CD4-positive, alpha-beta T cell (primary cell): ENCODE results near the gene COL4A2. TPM values are rescaled to one million over a fixed set of nuclear protein-coding genes. Genes with fewer than 3 reads are reported as not detected.

Experiments
- ATAC-seq: fragments of 200-7000 bp; cut with Tn5 transposase; one replicate; pipeline ENCODE4 v1.10.0; 2022; ENCODE audit warnings: mild to moderate bottlenecking; ENCODE audit not compliant: poor library complexity
- CTCF ChIA-PET: fragments of 350-600 bp; sonication (Branson Sonifier 250); formaldehyde crosslinking; loops from one replicate; lab custom pipeline; 2021; ENCODE audit warnings: antibody characterized with exemption, inconsistent platforms; lab: Charles Lee
- POLR2A ChIA-PET: fragments of 350-600 bp; sonication (Branson Sonifier 250); formaldehyde crosslinking; loops from one replicate; lab custom pipeline; 2021; ENCODE audit warnings: antibody characterized with exemption, inconsistent platforms; lab: Charles Lee
- DNase-seq, 14 experiments: peaks; one replicate each; pipeline ENCODE4 v3.0.0-alpha.2; 2013 to 2020; ENCODE audit warnings: mixed read lengths in 2 of 14
- H3K27ac ChIP-seq, 2 donors: one replicate each; pipeline versions ENCODE4 v1.5.1 to v1.7.0; 2013; ENCODE audit warnings: low read length in 2 of 2, low read depth in 1 of 2, mild to moderate bottlenecking in 1 of 2
- H3K27me3 ChIP-seq, 2 experiments: 1 replicate in 1 of 2; 2 replicates in 1 of 2; pipeline versions ENCODE4 v1.6.1 to v1.7.0; 2013; ENCODE audit warnings: low read length in 2 of 2, control low read depth in 1 of 2, mild to moderate bottlenecking in 1 of 2, moderate library complexity in 1 of 2; ENCODE audit not compliant: insufficient read depth in 2 of 2, control insufficient read depth in 1 of 2
- H3K36me3 ChIP-seq: one replicate; pipeline ENCODE4 v1.6.1; 2013; ENCODE audit warnings: low read length, control low read depth; ENCODE audit not compliant: insufficient read depth
- H3K4me1 ChIP-seq: one replicate; pipeline ENCODE4 v1.6.1; 2013; ENCODE audit warnings: low read length, control low read depth; ENCODE audit not compliant: insufficient read depth
- H3K4me3 ChIP-seq: one replicate; pipeline ENCODE4 v1.5.1; 2013; ENCODE audit warnings: mild to moderate bottlenecking, low read length, moderate library complexity
- H3K9me3 ChIP-seq, 2 experiments: 1 replicate in 1 of 2; 2 replicates in 1 of 2; pipeline versions ENCODE4 v1.6.1 to v1.7.0; 2013; ENCODE audit warnings: low read length in 2 of 2, mild to moderate bottlenecking in 2 of 2, control low read depth in 1 of 2, moderate library complexity in 1 of 2; ENCODE audit not compliant: control insufficient read depth in 1 of 2, insufficient read depth in 1 of 2
- H3K27ac Mint-ChIP-seq: one replicate; pipeline ENCODE4 v1.8.0; 2020; ENCODE audit warnings: mixed read lengths
- H3K27me3 Mint-ChIP-seq: one replicate; pipeline ENCODE4 v1.8.0; 2021; ENCODE audit warnings: mixed read lengths
- H3K36me3 Mint-ChIP-seq: one replicate; pipeline ENCODE4 v1.8.0; 2021; ENCODE audit warnings: low read depth, mixed read lengths
- H3K4me1 Mint-ChIP-seq: one replicate; pipeline ENCODE4 v1.8.0; 2021; ENCODE audit warnings: low read depth, mixed read lengths
- H3K4me3 Mint-ChIP-seq: one replicate; pipeline ENCODE4 v1.8.0; 2020; ENCODE audit warnings: mild to moderate bottlenecking, mixed read lengths
- H3K9me3 Mint-ChIP-seq: one replicate; pipeline ENCODE4 v1.8.0; 2020; ENCODE audit warnings: mixed read lengths
- CTCF ChIP-seq: fragments of 200-600 bp; IDR thresholded peaks from one replicate; pipeline ENCODE4 v1.8.0; 2022; ENCODE audit warnings: antibody characterized with exemption, mild to moderate bottlenecking
- intact Hi-C, 2 experiments: fragments of 100-400 bp; cut with DNase I in 1 of 2; cut with micrococcal nuclease in 1 of 2; formaldehyde crosslinking; loops; one replicate each; pipeline versions ENCODE4 v1.15.1 to v1.9.0; 2023 to 2025; cut with DNase I, micrococcal nuclease
- total RNA-seq, 174 experiments: library from RNA in 2 of 174; stranded (reverse) in 2 of 174; gene quantifications; one replicate each; pipeline ENCODE4 v1.2.3 and lab custom pipeline; 2021 to 2026

The COL4A2 gene
- total RNA-seq, 2 experiments from 2014 or later: not detected

GRCh38 chr13:110551284-110551683 lies 244.2 kb downstream of the COL4A2 start:
- no peaks in the 10 kb centered on the region for H3K4me1 ChIP-seq
- no peak for ATAC-seq
- Mint-ChIP-seq H3K9me3 (no peaks in the 10 kb centered on the region), H3K36me3 (no peaks in the 10 kb centered on the region), H3K4me1 (no peaks in the 10 kb centered on the region), H3K4me3 (no peak overlapping the region), H3K27me3 (no peaks in the 10 kb centered on the region), H3K27ac (no peak overlapping the region)
- peaks cover 0 to 5% of the 10 kb centered on the region in 2 experiments for H3K9me3 ChIP-seq
- no peak for TF ChIP-seq CTCF
- H3K27me3 ChIP-seq: no peaks in the 10 kb centered on the region
- H3K27ac ChIP-seq: no peak overlapping the region
- no peaks in the 10 kb centered on the region for H3K36me3 ChIP-seq
- H3K4me3 ChIP-seq: no peak overlapping the region
- DNase-seq: no peak
- ChIA-PET POLR2A (no interaction called here), CTCF (no interaction called here)
- intact Hi-C loops: no loop called here

GRCh38 chr13:110552767-110553166 lies 245.7 kb downstream of the COL4A2 start:
- no peak for TF ChIP-seq CTCF
- DNase-seq (no peak), ATAC-seq (no peak)
- intact Hi-C loops: no loop called here
- no peak overlapping the region for H3K4me3 ChIP-seq
- no peaks in the 10 kb centered on the region for H3K36me3 ChIP-seq
- H3K27me3 ChIP-seq: no peaks in the 10 kb centered on the region
- H3K4me1 ChIP-seq: no peaks in the 10 kb centered on the region
- H3K36me3 Mint-ChIP-seq: no peaks in the 10 kb centered on the region
- H3K27ac ChIP-seq: no peak overlapping the region
- no peaks in the 10 kb centered on the region for H3K9me3 Mint-ChIP-seq
- ChIA-PET CTCF (no interaction called here), POLR2A (no interaction called here)
- H3K9me3 ChIP-seq: peaks cover 0 to 9% of the 10 kb centered on the region in 2 experiments
- peaks cover 4% of the 10 kb centered on the region for H3K4me1 Mint-ChIP-seq
- no peak overlapping the region for H3K27ac Mint-ChIP-seq
- no peak overlapping the region for H3K4me3 Mint-ChIP-seq
- no peaks in the 10 kb centered on the region for H3K27me3 Mint-ChIP-seq

- Histone ChIP-seq H3K9me3 (peaks cover 0 to 12% of the 10 kb centered on the region in 2 experiments), H3K4me3 (no peak overlapping the region), H3K27ac (no peak overlapping the region), H3K36me3 (no peaks in the 10 kb centered on the region), H3K4me1 (no peaks in the 10 kb centered on the region), H3K27me3 (no peaks in the 10 kb centered on the region)
- ChIA-PET POLR2A (no interaction called here), CTCF (no interaction called here)
- no peak for ATAC-seq
- no peak for TF ChIP-seq CTCF
- intact Hi-C loops: no loop called here
- no peaks in the 10 kb centered on the region for H3K27me3 Mint-ChIP-seq
- H3K36me3 Mint-ChIP-seq: no peaks in the 10 kb centered on the region
- H3K4me3 Mint-ChIP-seq: no peak overlapping the region
- no peak overlapping the region for H3K27ac Mint-ChIP-seq
- no peaks in the 10 kb centered on the region for H3K9me3 Mint-ChIP-seq
- no peak for DNase-seq
- H3K4me1 Mint-ChIP-seq: peaks cover 4% of the 10 kb centered on the region
Measured at GRCh38 chr13:110553417-110553816, 246.3 kb downstream of the COL4A2 start.
